ENCODE measurements around the gene NFYC. TPM values are rescaled to one million over a fixed set of nuclear protein-coding genes. Genes with fewer than 3 reads are reported as not detected.

The NFYC gene
- total RNA-seq, 1 experiment from 2014 or later, result 46.5 TPM

DNA sequence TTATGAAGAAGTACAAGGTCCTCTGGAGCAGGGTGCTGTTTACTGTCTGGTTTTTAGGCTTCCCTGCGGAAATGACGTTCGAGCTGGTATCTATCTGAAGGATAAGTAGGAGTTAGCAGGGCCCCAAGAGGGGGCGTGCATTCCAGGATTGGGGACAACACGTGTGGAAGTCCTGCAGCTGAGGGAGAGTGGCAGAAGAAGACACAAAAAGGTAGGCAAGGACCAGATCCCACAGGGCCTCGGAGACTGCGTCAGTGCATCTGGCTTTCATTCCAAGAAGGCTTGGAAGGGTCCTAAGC lies 31.9 kb upstream of the NFYC start:
- no peak overlapping the region for H3K27ac Mint-ChIP-seq
- POLR2A ChIA-PET, result no interaction called here
- H3K4me3 Mint-ChIP-seq, result no peak overlapping the region
- TF ChIP-seq NFE2L1 (CRISPR knock-in tag; IDR thresholded peaks at IDR 0.05) (no peak), ZNF138 (CRISPR knock-in tag; conservative IDR thresholded peaks at IDR 0.05) (no peak), JUN (CRISPR knock-in tag; IDR thresholded peaks at IDR 0.05) (no peak)
- CTCF ChIA-PET, result interaction anchor here (0.6 to 1.9 kb wide), 8 partner anchors 8 to 69 kb away, joined by 3 to 9 read pairs (median 5); no protein-coding TSS in a partner anchor
- DNase-seq (ENCODE audit: low spot score) (no peak), ATAC-seq (no peak)
- H3K36me3 Mint-ChIP-seq, result no peaks in the 10 kb centered on the region
- no peaks in the 10 kb centered on the region for H3K9me3 Mint-ChIP-seq
- no peaks in the 10 kb centered on the region for H3K27me3 Mint-ChIP-seq (ENCODE audit: low read depth)
- peaks cover 28% of the 10 kb centered on the region for H3K4me1 Mint-ChIP-seq

DNA sequence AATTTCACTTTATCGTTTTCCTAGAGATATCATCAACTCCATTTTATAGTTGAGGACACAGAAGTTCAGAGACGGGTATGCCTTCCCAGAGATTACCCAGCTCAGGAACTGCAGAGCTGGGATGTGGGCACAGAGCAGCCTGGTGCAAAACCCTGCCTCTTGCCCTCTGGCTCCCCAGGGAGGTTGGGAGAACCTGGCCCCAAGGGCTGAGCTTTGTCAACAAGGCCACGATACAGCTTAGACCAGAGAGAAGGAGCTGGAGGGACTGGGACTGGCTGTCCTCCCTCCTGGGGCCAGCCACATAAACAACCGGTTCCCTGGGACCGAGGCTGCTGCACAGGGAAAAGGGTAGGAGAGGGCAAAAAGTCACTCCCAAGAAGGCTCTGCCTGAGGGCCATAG lies 29.8 kb upstream of the NFYC start:
- H3K4me1 Mint-ChIP-seq, result peaks cover 33% of the 10 kb centered on the region
- ChIA-PET CTCF (interaction anchor here (0.7 to 3.0 kb wide), 3 partner anchors 10 to 136 kb away, joined by 3 to 16 read pairs (median 4); no protein-coding TSS in a partner anchor), POLR2A (interaction anchor here (2.5 kb wide), 1 partner anchor 30 kb away, joined by 16 read pairs; the partner anchor contains the start of gene NFYC)
- no peaks in the 10 kb centered on the region for H3K9me3 Mint-ChIP-seq
- DNase-seq (ENCODE audit: low spot score) (no peak), ATAC-seq (no peak)
- H3K36me3 Mint-ChIP-seq, result no peaks in the 10 kb centered on the region
- H3K27ac Mint-ChIP-seq, result no peak overlapping the region
- no peak overlapping the region for H3K4me3 Mint-ChIP-seq
- no peaks in the 10 kb centered on the region for H3K27me3 Mint-ChIP-seq (ENCODE audit: low read depth)
- TF ChIP-seq SMAD3 (CRISPR knock-in tag; IDR thresholded peaks at IDR 0.05; ENCODE audit: borderline replicate concordance) (no peak), SP1 (CRISPR knock-in tag; conservative IDR thresholded peaks at IDR 0.05) (no peak), FOXK1 (CRISPR knock-in tag; IDR thresholded peaks at IDR 0.05) (no peak), ZNF138 (CRISPR knock-in tag; conservative IDR thresholded peaks at IDR 0.05) (no peak), NR1H2 (CRISPR knock-in tag; IDR thresholded peaks at IDR 0.05) (no peak), ZNF423 (CRISPR knock-in tag; IDR thresholded peaks at IDR 0.05) (no peak), IRF2 (CRISPR knock-in tag; IDR thresholded peaks at IDR 0.05; ENCODE audit: borderline replicate concordance, low read depth) (no peak)
- TF ChIP-seq, protein P1, sequence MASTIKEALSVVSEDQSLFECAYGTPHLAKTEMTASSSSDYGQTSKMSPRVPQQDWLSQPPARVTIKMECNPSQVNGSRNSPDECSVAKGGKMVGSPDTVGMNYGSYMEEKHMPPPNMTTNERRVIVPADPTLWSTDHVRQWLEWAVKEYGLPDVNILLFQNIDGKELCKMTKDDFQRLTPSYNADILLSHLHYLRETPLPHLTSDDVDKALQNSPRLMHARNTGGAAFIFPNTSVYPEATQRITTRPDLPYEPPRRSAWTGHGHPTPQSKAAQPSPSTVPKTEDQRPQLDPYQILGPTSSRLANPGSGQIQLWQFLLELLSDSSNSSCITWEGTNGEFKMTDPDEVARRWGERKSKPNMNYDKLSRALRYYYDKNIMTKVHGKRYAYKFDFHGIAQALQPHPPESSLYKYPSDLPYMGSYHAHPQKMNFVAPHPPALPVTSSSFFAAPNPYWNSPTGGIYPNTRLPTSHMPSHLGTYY (CRISPR knock-in tag; IDR thresholded peaks at IDR 0.05), result no peak
- TF ChIP-seq, protein P2, sequence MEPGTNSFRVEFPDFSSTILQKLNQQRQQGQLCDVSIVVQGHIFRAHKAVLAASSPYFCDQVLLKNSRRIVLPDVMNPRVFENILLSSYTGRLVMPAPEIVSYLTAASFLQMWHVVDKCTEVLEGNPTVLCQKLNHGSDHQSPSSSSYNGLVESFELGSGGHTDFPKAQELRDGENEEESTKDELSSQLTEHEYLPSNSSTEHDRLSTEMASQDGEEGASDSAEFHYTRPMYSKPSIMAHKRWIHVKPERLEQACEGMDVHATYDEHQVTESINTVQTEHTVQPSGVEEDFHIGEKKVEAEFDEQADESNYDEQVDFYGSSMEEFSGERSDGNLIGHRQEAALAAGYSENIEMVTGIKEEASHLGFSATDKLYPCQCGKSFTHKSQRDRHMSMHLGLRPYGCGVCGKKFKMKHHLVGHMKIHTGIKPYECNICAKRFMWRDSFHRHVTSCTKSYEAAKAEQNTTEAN (CRISPR knock-in tag; IDR thresholded peaks at IDR 0.05), result no peak

DNA sequence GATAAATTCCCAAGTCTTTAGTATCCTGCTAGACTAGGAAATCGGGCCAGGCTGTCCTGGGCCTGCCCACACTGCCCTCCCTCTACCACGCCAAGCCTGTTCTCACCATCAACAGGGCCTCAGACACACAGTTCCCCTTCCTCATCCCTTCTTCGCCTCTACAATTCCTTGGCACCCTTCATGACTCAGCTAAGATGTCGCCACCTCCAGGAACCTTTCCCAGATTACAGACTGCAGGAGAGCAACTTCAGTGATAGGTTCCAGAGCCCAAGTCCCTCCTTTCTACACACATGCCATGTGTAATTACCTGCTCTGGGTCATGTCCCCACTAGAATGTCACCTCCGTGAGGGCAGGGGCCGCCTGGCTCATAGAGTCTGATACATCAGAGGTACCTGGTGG lies 29.4 kb upstream of the NFYC start:
- CTCF ChIA-PET, result interaction anchor here (0.7 to 3.0 kb wide), 6 partner anchors 10 to 135 kb away, joined by 3 to 16 read pairs (median 5); partner anchors contain the start of gene NFYC
- no peaks in the 10 kb centered on the region for H3K9me3 Mint-ChIP-seq
- DNase-seq (ENCODE audit: low spot score) (no peak), ATAC-seq (peak; percentile 3)
- POLR2A ChIA-PET, result interaction anchor here (2.5 kb wide), 1 partner anchor 30 kb away, joined by 16 read pairs; the partner anchor contains the start of gene NFYC
- no peaks in the 10 kb centered on the region for H3K36me3 Mint-ChIP-seq
- H3K4me3 Mint-ChIP-seq, result no peak overlapping the region
- H3K4me1 Mint-ChIP-seq, result peaks cover 33% of the 10 kb centered on the region
- H3K27me3 Mint-ChIP-seq (ENCODE audit: low read depth), result no peaks in the 10 kb centered on the region; the same call in 1 of the 2 replicates
- TF ChIP-seq, protein P3, sequence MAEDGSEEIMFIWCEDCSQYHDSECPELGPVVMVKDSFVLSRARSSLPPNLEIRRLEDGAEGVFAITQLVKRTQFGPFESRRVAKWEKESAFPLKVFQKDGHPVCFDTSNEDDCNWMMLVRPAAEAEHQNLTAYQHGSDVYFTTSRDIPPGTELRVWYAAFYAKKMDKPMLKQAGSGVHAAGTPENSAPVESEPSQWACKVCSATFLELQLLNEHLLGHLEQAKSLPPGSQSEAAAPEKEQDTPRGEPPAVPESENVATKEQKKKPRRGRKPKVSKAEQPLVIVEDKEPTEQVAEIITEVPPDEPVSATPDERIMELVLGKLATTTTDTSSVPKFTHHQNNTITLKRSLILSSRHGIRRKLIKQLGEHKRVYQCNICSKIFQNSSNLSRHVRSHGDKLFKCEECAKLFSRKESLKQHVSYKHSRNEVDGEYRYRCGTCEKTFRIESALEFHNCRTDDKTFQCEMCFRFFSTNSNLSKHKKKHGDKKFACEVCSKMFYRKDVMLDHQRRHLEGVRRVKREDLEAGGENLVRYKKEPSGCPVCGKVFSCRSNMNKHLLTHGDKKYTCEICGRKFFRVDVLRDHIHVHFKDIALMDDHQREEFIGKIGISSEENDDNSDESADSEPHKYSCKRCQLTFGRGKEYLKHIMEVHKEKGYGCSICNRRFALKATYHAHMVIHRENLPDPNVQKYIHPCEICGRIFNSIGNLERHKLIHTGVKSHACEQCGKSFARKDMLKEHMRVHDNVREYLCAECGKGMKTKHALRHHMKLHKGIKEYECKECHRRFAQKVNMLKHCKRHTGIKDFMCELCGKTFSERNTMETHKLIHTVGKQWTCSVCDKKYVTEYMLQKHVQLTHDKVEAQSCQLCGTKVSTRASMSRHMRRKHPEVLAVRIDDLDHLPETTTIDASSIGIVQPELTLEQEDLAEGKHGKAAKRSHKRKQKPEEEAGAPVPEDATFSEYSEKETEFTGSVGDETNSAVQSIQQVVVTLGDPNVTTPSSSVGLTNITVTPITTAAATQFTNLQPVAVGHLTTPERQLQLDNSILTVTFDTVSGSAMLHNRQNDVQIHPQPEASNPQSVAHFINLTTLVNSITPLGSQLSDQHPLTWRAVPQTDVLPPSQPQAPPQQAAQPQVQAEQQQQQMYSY (CRISPR knock-in tag; IDR thresholded peaks at IDR 0.05), result no peak
- TF ChIP-seq ZNF396 (CRISPR knock-in tag; IDR thresholded peaks at IDR 0.05; ENCODE audit: borderline replicate concordance), result no peak
- TF ChIP-seq, protein P4, sequence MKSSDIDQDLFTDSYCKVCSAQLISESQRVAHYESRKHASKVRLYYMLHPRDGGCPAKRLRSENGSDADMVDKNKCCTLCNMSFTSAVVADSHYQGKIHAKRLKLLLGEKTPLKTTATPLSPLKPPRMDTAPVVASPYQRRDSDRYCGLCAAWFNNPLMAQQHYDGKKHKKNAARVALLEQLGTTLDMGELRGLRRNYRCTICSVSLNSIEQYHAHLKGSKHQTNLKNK (CRISPR knock-in tag; IDR thresholded peaks at IDR 0.05), result no peak
- TF ChIP-seq GABPB1 (CRISPR knock-in tag; IDR thresholded peaks at IDR 0.05), result no peak
- TF ChIP-seq NR3C1 (CRISPR knock-in tag; conservative IDR thresholded peaks at IDR 0.05; ENCODE audit: low read depth), result no peak
- no peak for TF ChIP-seq KAT7 (CRISPR knock-in tag; IDR thresholded peaks at IDR 0.05; ENCODE audit: borderline replicate concordance)
- no peak for TF ChIP-seq ZNF423 (CRISPR knock-in tag; IDR thresholded peaks at IDR 0.05)
- no peak for TF ChIP-seq NFYB (CRISPR knock-in tag; conservative IDR thresholded peaks at IDR 0.05; ENCODE audit: low read depth)
- H3K27ac Mint-ChIP-seq, result peak overlapping the region; percentile 66
